GM12872 (cell line): ENCODE measurements around the gene TBC1D7.

Experiments used
- TF ChIP-seq, protein P1 (sequence below): IDR thresholded peaks from 3 replicates; pipeline ENCODE4 v1.5.1; 2011; ENCODE audit warnings: low read depth, mild to moderate bottlenecking, low read length, moderate library complexity; ENCODE audit not compliant: insufficient read depth

Gene TBC1D7

DNA sequence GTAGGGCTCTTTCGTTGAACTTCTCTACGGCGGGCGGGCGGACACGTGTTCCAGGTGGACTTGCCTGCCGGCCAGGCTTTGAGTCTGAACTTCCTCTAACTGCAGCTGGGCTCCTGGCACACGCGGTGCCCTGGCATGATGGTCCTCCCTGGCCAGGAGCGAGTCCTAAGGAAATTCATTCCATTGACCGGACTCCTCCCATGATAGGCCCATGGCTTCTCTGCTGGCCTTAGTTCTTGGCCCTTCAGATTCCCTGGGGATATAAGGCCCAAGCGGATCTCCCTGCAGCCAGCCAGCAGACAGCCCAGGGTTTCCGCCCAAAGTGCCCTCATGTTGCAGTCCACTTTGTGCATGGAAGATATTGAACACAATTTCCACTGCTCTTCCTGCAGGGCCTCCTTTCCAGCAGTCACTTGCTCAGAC lies 39.4 kb downstream of the TBC1D7 start:
- TF ChIP-seq, protein P1, sequence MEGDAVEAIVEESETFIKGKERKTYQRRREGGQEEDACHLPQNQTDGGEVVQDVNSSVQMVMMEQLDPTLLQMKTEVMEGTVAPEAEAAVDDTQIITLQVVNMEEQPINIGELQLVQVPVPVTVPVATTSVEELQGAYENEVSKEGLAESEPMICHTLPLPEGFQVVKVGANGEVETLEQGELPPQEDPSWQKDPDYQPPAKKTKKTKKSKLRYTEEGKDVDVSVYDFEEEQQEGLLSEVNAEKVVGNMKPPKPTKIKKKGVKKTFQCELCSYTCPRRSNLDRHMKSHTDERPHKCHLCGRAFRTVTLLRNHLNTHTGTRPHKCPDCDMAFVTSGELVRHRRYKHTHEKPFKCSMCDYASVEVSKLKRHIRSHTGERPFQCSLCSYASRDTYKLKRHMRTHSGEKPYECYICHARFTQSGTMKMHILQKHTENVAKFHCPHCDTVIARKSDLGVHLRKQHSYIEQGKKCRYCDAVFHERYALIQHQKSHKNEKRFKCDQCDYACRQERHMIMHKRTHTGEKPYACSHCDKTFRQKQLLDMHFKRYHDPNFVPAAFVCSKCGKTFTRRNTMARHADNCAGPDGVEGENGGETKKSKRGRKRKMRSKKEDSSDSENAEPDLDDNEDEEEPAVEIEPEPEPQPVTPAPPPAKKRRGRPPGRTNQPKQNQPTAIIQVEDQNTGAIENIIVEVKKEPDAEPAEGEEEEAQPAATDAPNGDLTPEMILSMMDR, result no peak

DNA sequence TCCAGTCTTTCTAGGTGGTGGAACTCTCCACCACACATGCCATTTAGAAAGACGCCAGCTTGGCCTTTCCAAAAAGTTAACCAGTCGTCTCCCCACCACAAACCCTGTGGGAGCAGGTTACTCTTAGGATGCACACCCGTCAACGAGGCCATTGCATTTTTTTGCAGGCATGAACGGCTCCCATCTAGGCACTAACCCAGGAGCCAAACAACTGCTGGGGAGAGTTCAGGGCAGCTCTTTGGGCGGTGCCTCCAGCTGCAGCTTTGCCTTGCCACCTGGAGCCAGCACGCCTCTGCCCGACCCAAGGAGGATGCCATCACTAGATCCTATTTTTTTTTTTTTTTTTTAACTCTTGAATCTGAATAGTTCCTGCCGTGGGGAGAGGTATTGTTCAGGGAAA lies 39.9 kb downstream of the TBC1D7 start:
- TF ChIP-seq, protein P1, result no peak

DNA sequence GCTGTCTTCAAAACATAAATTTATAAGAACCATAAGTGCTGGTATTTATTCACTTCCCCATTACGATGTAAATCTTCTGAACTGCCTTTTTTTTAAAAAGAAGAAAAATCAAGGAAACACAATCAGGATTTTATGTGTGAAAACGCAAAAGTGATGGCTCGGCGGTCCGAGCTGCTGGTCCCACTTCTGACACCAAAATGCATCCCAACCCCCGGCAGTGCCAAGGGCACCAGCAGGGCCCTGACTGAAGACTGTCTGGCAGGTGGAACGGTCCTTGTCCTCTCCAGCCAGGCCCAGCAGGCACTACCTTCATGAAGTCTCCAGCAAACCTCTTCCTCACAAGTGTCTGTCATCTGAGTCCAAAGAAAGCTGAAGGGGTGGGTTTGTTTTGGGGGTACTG lies 41.2 kb downstream of the TBC1D7 start:
- TF ChIP-seq, protein P1, result no peak

DNA sequence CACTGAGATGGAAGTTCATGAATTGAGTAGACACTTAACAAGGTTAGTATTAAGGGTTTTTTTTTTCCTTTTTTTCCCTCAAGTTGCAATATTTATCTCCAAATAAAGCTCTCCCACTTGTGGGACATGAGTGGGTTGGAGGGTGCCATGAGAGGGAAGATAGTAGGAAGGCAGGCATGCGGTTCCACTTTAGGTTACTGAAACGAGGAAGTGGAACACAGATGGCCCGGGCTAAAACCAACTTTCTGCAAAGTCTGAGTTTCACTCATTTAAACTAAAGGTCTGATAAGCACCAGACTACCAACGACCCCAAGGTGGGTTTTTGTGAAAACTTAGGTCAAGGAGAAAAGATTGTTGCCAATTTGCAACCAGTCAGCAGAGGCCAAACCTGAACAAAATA lies 42.2 kb downstream of the TBC1D7 start:
- TF ChIP-seq, protein P1, result no peak

DNA sequence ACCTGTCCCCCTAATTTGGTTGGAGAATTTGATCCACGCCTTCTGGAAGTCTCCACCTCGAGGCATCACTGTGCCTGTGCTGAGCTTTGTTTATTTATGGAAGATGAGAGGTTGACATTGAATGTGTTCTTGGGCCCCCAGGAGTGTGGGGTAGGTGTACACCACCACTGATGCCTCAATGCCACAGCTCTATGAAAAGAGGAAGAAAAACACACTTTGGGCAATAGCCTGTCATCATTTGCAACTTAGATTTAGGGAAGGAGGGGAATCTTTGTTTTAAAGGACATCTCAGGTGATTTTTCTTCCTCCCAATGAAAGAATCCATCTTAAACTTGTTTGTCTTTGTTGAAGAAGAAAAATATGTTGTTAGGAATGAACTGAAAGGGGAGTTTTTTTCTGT lies 42.6 kb downstream of the TBC1D7 start:
- TF ChIP-seq, protein P1, result no peak

DNA sequence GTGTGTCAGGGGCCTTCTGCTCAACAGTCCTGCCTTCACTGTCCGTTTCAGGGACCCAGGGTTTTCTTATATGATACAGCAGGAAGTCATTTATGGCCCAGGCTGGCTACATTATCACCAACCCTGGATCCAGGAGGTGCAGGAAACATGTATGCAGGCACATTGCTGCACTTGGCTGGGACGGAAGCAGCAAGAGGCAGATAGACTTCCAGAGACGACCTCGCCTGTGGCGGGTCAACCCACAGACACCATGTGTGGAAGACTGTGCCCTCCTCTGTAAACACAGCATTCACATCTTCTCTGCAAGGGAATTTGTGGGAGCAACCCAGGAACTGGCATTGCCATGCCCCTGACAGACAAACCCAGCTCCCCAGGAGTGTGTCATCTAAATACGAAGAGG lies 43.7 kb downstream of the TBC1D7 start:
- TF ChIP-seq, protein P1, result no peak

DNA sequence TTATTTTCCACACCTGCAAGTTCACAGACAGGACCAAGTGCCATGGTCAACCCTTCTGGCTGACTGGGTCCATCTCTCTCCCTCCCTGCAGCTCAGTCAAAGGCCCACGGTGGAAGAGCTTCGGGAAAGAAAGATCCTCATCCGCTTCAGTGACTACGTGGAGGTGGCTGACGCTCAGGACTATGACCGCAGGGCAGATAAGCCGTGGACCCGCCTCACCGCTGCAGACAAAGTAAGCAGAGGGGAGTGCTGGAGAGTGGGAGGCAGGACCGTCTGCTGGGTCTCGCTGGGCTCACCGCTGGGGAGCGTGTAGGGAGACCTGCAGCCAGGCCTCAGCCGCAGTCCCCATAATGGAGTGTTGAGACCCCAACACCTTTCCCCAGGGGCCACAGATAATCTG lies 45.0 kb downstream of the TBC1D7 start:
- TF ChIP-seq, protein P1, result no peak
